ENCODE data around the gene PRR20E.
"Not testable (repeated sequence)": the region's sequence is repeated elsewhere in the genome, so short reads cannot be mapped to it uniquely, and the experiment has no call there.

The PRR20E gene

GRCh38 chr13:57166897-57167296 lies at the start of gene PRR20E:
TSS of gene PRR20E (plus strand) at chr13:57167197. CDS start at chr13:57167584, 387 bp downstream.
- DNase-seq: not testable (repeated sequence)

- no peak for DNase-seq
These were observed 43.3 kb upstream of the PRR20E start for GRCh38 chr13:57123681-57124080.

- no peak for DNase-seq
These were observed 38.1 kb upstream of the PRR20E start for GRCh38 chr13:57128909-57129308.

GRCh38 chr13:57136093-57136492 lies 30.9 kb upstream of the PRR20E start:
- DNase-seq: no peak

GRCh38 chr13:57137585-57137984 lies 29.4 kb upstream of the PRR20E start:
- no peak for DNase-seq

GRCh38 chr13:57138988-57139387 lies 28.0 kb upstream of the PRR20E start:
- no peak for DNase-seq

GRCh38 chr13:57139781-57140180 lies 27.2 kb upstream of the PRR20E start:
- DNase-seq: not testable (repeated sequence)

- DNase-seq: not testable (repeated sequence)
These were observed 26.6 kb upstream of the PRR20E start, which contains the start of gene PRR20A for GRCh38 chr13:57140235-57140968. TSS of gene PRR20A (plus strand) at chr13:57140918. CDS start at chr13:57141305, 387 bp downstream.

GRCh38 chr13:57147188-57147587 lies 19.8 kb upstream of the PRR20E start, which contains the start of gene PRR20B:
TSS of gene PRR20B (plus strand) at chr13:57147488. CDS start at chr13:57147875, 387 bp downstream.
- DNase-seq: not testable (repeated sequence)

GRCh38 chr13:57148106-57148505 lies 18.9 kb upstream of the PRR20E start:
- DNase-seq: not testable (repeated sequence)

GRCh38 chr13:57153761-57154160 lies 13.2 kb upstream of the PRR20E start, which contains the start of gene PRR20C:
TSS of gene PRR20C (plus strand) at chr13:57154061. CDS start at chr13:57154448, 387 bp downstream.
- DNase-seq: not testable (repeated sequence)

- DNase-seq: not testable (repeated sequence)
These were observed 6.7 kb upstream of the PRR20E start, which contains the start of gene PRR20D for GRCh38 chr13:57160332-57160731. TSS of gene PRR20D (plus strand) at chr13:57160632. CDS start at chr13:57161019, 387 bp downstream.

GRCh38 chr13:57191667-57192066 lies 24.7 kb downstream of the PRR20E start:
- no peak for DNase-seq

- no peak for DNase-seq
These were observed 46.0 kb downstream of the PRR20E start for GRCh38 chr13:57212989-57213388.

Data from CD4-positive, alpha-beta T cell treated with Interleukin-15 for 1 hour (primary cell).